OCI-LY1 (cell line): ENCODE data around the gene TFDP2.

Experiments
- H2AFZ ChIP-seq: fragments of 200-600 bp; sonication (generic), shearing (Covaris generic); 2 replicates; pipeline ENCODE4 v1.6.0; 2014; ENCODE audit warnings: antibody characterized with exemption, mild to moderate bottlenecking, low read length
- H3F3A ChIP-seq: fragments of 200-600 bp; sonication (generic), shearing (Covaris generic); 2 replicates; pipeline ENCODE4 v1.6.0; 2014; ENCODE audit warnings: mild to moderate bottlenecking, antibody characterized with exemption, low read length, moderate library complexity; ENCODE audit not compliant: insufficient read depth
- H3K27ac ChIP-seq: fragments of 200-600 bp; sonication (generic); 2 replicates; pipeline ENCODE4 v1.5.1; 2014; ENCODE audit warnings: low read length, mixed run types, mild to moderate bottlenecking, low read depth; ENCODE audit not compliant: poor library complexity, severe bottlenecking
- H3K27me3 ChIP-seq: fragments of 200-600 bp; sonication (generic); 2 replicates; pipeline ENCODE4 v1.6.0; 2014; ENCODE audit warnings: antibody characterized with exemption, mild to moderate bottlenecking, low read length, moderate library complexity; ENCODE audit not compliant: insufficient read depth
- H3K36me3 ChIP-seq: fragments of 200-600 bp; sonication (generic); 2 replicates; pipeline ENCODE4 v1.6.1; 2014; ENCODE audit warnings: mild to moderate bottlenecking, antibody characterized with exemption, low read length, moderate library complexity, mixed read lengths; ENCODE audit not compliant: insufficient read depth
- H3K4me1 ChIP-seq: fragments of 200-600 bp; sonication (generic); 2 replicates; pipeline ENCODE4 v1.5.1; 2014; ENCODE audit warnings: mild to moderate bottlenecking, low read length, moderate library complexity; ENCODE audit not compliant: insufficient read depth, severe bottlenecking
- H3K4me2 ChIP-seq: fragments of 200-600 bp; sonication (generic), shearing (Covaris generic); 2 replicates; pipeline ENCODE4 v1.6.1; 2014; ENCODE audit warnings: low read length
- H3K4me3 ChIP-seq: fragments of 200-600 bp; sonication (generic); 2 replicates; pipeline ENCODE4 v1.5.1; 2014; ENCODE audit warnings: low read length, low read depth, mild to moderate bottlenecking, mixed read lengths; ENCODE audit not compliant: poor library complexity, severe bottlenecking
- H3K79me2 ChIP-seq: fragments of 200-600 bp; shearing (Covaris generic); 2 replicates; pipeline ENCODE4 v1.6.1; 2016; ENCODE audit warnings: mixed run types, low read length, mixed read lengths; ENCODE audit not compliant: insufficient read depth
- H3K9ac ChIP-seq: fragments of 200-600 bp; sonication (generic), shearing (Covaris generic); 2 replicates; pipeline ENCODE4 v1.6.1; 2014; ENCODE audit warnings: mild to moderate bottlenecking, low read length, mixed read lengths
- H3K9me2 ChIP-seq: fragments of 200-600 bp; sonication (generic), shearing (Covaris generic); 2 replicates; pipeline ENCODE4 v1.6.1; 2014; ENCODE audit warnings: low read depth, mild to moderate bottlenecking, low read length, mixed read lengths
- H3K9me3 ChIP-seq: fragments of 200-600 bp; shearing (Covaris generic); 2 replicates; pipeline ENCODE4 v1.6.1; 2014; ENCODE audit warnings: low read length, mixed read lengths
- H4K20me1 ChIP-seq: fragments of 200-600 bp; sonication (generic), shearing (Covaris generic); 2 replicates; pipeline ENCODE4 v1.6.0; 2016; ENCODE audit warnings: mild to moderate bottlenecking, low read length; ENCODE audit not compliant: insufficient read depth
- CTCF ChIP-seq: fragments of 200-600 bp; sonication (generic), shearing (Covaris generic); IDR thresholded peaks from 2 replicates; pipeline ENCODE4 v1.5.1; 2017; ENCODE audit warnings: mild to moderate bottlenecking, antibody characterized with exemption, low read length, moderate library complexity, mixed read lengths
- EZH2 ChIP-seq: fragments of 200-600 bp; sonication (generic), shearing (Covaris generic); IDR thresholded peaks from 2 replicates; pipeline ENCODE4 v1.8.0; 2017; ENCODE audit warnings: borderline replicate concordance, mixed run types, mild to moderate bottlenecking, antibody characterized with exemption, low read length, moderate library complexity, mixed read lengths

The TFDP2 gene

GRCh38 chr3:141904203-141904602 is 245.1 kb downstream of the TFDP2 start:
- Histone ChIP-seq H3K27ac (no peak overlapping the region), H2AFZ (no peak overlapping the region), H3K36me3 (peaks cover 69% of the 10 kb centered on the region), H3K9ac (no peak overlapping the region), H3K4me2 (no peak overlapping the region), H3K27me3 (no peaks in the 10 kb centered on the region), H4K20me1 (no peaks in the 10 kb centered on the region), H3K4me1 (peaks cover 13% of the 10 kb centered on the region), H3K4me3 (no peak overlapping the region), H3F3A (no peaks in the 10 kb centered on the region; the same call in 1 of the 2 replicates), H3K9me2 (no peaks in the 10 kb centered on the region), H3K79me2 (peaks cover 28% of the 10 kb centered on the region), H3K9me3 (peaks cover 5% of the 10 kb centered on the region; the same call in 1 of the 2 replicates)
- TF ChIP-seq CTCF: no peak
- no peak for TF ChIP-seq EZH2

- H4K20me1 ChIP-seq: no peaks in the 10 kb centered on the region
- H3K9me2 ChIP-seq: no peaks in the 10 kb centered on the region
- peaks cover 69% of the 10 kb centered on the region for H3K36me3 ChIP-seq
- H3K9me3 ChIP-seq: peaks cover 12% of the 10 kb centered on the region; the same call in 1 of the 2 replicates
- H3K4me2 ChIP-seq: no peak overlapping the region
- no peak overlapping the region for H3K9ac ChIP-seq
- H3K27me3 ChIP-seq: no peaks in the 10 kb centered on the region
- H3K27ac ChIP-seq: no peak overlapping the region
- H3K4me1 ChIP-seq: peaks cover 13% of the 10 kb centered on the region
- no peaks in the 10 kb centered on the region for H3F3A ChIP-seq
- peaks cover 41% of the 10 kb centered on the region for H3K79me2 ChIP-seq
- TF ChIP-seq EZH2: no peak
- TF ChIP-seq CTCF: no peak
- no peak overlapping the region for H2AFZ ChIP-seq
- no peak overlapping the region for H3K4me3 ChIP-seq
These were observed 247.4 kb downstream of the TFDP2 start for GRCh38 chr3:141901914-141902313.

- H3K4me3 ChIP-seq: no peak overlapping the region
- TF ChIP-seq CTCF: no peak
- TF ChIP-seq EZH2: no peak
- H3K9me3 ChIP-seq: peaks cover 12% of the 10 kb centered on the region; the same call in 1 of the 2 replicates
- H3K79me2 ChIP-seq: peaks cover 54% of the 10 kb centered on the region
- H3K36me3 ChIP-seq: peaks cover 66% of the 10 kb centered on the region
- no peaks in the 10 kb centered on the region for H3K27me3 ChIP-seq
- H4K20me1 ChIP-seq: no peaks in the 10 kb centered on the region
- H3K4me2 ChIP-seq: no peak overlapping the region
- H2AFZ ChIP-seq: no peak overlapping the region
- no peak overlapping the region for H3K27ac ChIP-seq
- H3K9ac ChIP-seq: no peak overlapping the region
- H3K4me1 ChIP-seq: peaks cover 13% of the 10 kb centered on the region
- H3F3A ChIP-seq: no peaks in the 10 kb centered on the region
- no peaks in the 10 kb centered on the region for H3K9me2 ChIP-seq
These were observed 249.0 kb downstream of the TFDP2 start for GRCh38 chr3:141900343-141900742.
